CD4-positive, alpha-beta T cell treated with Interleukin-6 for 4 hours (primary cell): ENCODE data around the gene LLGL1.

Experiments used
- DNase-seq: peaks from one replicate; pipeline ENCODE4 v3.0.0-alpha.2; 2020; ENCODE audit warnings: mixed read lengths

The LLGL1 gene

GRCh38 chr17:18225121-18225641, at the start of gene LLGL1:
TSS of gene LLGL1 (plus strand) at chr17:18225635. CDS start at chr17:18225683, 48 bp downstream.
- DNase-seq, result peak; percentile 98

GRCh38 chr17:18176176-18176575, 49.3 kb upstream of the LLGL1 start:
- DNase-seq, result no peak

GRCh38 chr17:18177133-18177532, 48.3 kb upstream of the LLGL1 start:
- no peak for DNase-seq

GRCh38 chr17:18177722-18178121, 47.7 kb upstream of the LLGL1 start:
- DNase-seq, result no peak

- no peak for DNase-seq
Measured at GRCh38 chr17:18179196-18179595, 46.2 kb upstream of the LLGL1 start.

GRCh38 chr17:18179804-18180203, 45.6 kb upstream of the LLGL1 start:
- DNase-seq, result no peak

GRCh38 chr17:18181358-18181757, 44.1 kb upstream of the LLGL1 start:
- DNase-seq, result no peak

- DNase-seq, result peak; percentile 8
Measured at GRCh38 chr17:18182110-18182977, 43.1 kb upstream of the LLGL1 start.

GRCh38 chr17:18182978-18183333, 42.5 kb upstream of the LLGL1 start:
- DNase-seq, result peak; percentile 88

GRCh38 chr17:18183334-18184142, 41.9 kb upstream of the LLGL1 start, which contains the start of gene ALKBH5:
TSS of gene ALKBH5 (plus strand) at chr17:18183828. CDS start at chr17:18184244, 416 bp downstream.
- peak; percentile 96 for DNase-seq

GRCh38 chr17:18184143-18185031, 41.0 kb upstream of the LLGL1 start:
- peak; percentile 71 for DNase-seq

GRCh38 chr17:18185391-18185790, 40.0 kb upstream of the LLGL1 start:
- DNase-seq, result no peak

GRCh38 chr17:18185832-18186626, 39.4 kb upstream of the LLGL1 start:
- DNase-seq, result no peak

- DNase-seq, result no peak
Measured at GRCh38 chr17:18186627-18186982, 38.8 kb upstream of the LLGL1 start.

GRCh38 chr17:18187226-18187625, 38.2 kb upstream of the LLGL1 start:
- no peak for DNase-seq

- DNase-seq, result no peak
Measured at GRCh38 chr17:18187821-18188761, 37.3 kb upstream of the LLGL1 start.

- no peak for DNase-seq
Measured at GRCh38 chr17:18190628-18191235, 34.7 kb upstream of the LLGL1 start.

GRCh38 chr17:18191236-18191667, 34.2 kb upstream of the LLGL1 start:
- DNase-seq, result no peak

GRCh38 chr17:18191967-18192366, 33.5 kb upstream of the LLGL1 start:
- no peak for DNase-seq

GRCh38 chr17:18194394-18194793, 31.0 kb upstream of the LLGL1 start:
- DNase-seq, result no peak
